Uterus (tissue), 2 donors: ENCODE measurements around the gene AKNA.

Source experiments
- POLR2A ChIP-seq, 2 donors: fragments of 450-650 bp; IDR thresholded peaks; one replicate each; pipeline ENCODE4 v1.6.1; 2016; ENCODE audit warnings: antibody characterized with exemption in 2 of 2, mild to moderate bottlenecking in 1 of 2, moderate library complexity in 1 of 2
- TF ChIP-seq, protein P1 (sequence below), 4 experiments: fragments of 200-600 bp in 2 of 4; fragments of 450-650 bp in 2 of 4; sonication (generic) in 2 of 4; IDR thresholded peaks; one replicate each; pipeline ENCODE4 v1.5.1; 2016 to 2019; ENCODE audit warnings: antibody characterized with exemption in 4 of 4, mild to moderate bottlenecking in 2 of 4, moderate library complexity in 1 of 4

DNA sequence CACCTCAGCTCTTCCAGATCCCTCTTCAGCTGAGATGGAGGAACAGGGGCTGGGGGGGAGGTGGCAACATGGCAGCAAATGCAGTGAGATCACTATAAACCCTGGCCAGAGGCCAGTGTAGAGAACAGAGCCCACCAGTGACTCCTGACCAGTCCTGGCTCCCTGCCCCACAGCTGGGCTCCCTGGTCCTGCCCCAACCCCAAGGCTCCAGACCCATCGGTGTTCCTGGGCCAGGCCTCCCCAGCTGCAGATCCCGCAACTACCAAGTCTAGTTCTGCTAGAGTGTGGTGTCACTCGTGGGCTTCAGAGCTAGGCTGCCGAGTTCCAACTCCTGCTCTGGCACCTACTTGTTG is 16.8 kb downstream of the AKNA start:
- TF ChIP-seq, protein P1, sequence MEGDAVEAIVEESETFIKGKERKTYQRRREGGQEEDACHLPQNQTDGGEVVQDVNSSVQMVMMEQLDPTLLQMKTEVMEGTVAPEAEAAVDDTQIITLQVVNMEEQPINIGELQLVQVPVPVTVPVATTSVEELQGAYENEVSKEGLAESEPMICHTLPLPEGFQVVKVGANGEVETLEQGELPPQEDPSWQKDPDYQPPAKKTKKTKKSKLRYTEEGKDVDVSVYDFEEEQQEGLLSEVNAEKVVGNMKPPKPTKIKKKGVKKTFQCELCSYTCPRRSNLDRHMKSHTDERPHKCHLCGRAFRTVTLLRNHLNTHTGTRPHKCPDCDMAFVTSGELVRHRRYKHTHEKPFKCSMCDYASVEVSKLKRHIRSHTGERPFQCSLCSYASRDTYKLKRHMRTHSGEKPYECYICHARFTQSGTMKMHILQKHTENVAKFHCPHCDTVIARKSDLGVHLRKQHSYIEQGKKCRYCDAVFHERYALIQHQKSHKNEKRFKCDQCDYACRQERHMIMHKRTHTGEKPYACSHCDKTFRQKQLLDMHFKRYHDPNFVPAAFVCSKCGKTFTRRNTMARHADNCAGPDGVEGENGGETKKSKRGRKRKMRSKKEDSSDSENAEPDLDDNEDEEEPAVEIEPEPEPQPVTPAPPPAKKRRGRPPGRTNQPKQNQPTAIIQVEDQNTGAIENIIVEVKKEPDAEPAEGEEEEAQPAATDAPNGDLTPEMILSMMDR (IDR thresholded peaks at IDR 0.05) = no peak
- TF ChIP-seq POLR2A (IDR thresholded peaks at IDR 0.05) = no peak
